ENCODE data around the gene CCL26.
"Not testable (repeated sequence)": the region's sequence is repeated elsewhere in the genome, so short reads cannot be mapped to it uniquely, and the experiment has no call there.

CCL26 gene

GRCh38 chr7:75773958-75774357 is 1.9 kb upstream of the CCL26 start:
- H3K4me1 ChIP-seq (ENCODE audit: control insufficient read depth in 1 of 2, insufficient read depth in 2 of 2, low read length in 2 of 2); H3K27ac ChIP-seq (ENCODE audit: low read depth, low read length); H3K27me3 ChIP-seq (ENCODE audit: control insufficient read depth in 1 of 2, insufficient read depth in 2 of 2, low read length in 2 of 2); H3K36me3 ChIP-seq (ENCODE audit: control insufficient read depth in 1 of 2, insufficient read depth in 2 of 2, low read length in 2 of 2); H3K9ac ChIP-seq (ENCODE audit: low read depth in 1 of 2, low read length in 2 of 2); H3K4me3 ChIP-seq (ENCODE audit: low read depth in 1 of 2, low read length in 2 of 2); H3K9me3 ChIP-seq (ENCODE audit: control insufficient read depth in 1 of 2, low read length in 2 of 2): not testable (repeated sequence)

DNA sequence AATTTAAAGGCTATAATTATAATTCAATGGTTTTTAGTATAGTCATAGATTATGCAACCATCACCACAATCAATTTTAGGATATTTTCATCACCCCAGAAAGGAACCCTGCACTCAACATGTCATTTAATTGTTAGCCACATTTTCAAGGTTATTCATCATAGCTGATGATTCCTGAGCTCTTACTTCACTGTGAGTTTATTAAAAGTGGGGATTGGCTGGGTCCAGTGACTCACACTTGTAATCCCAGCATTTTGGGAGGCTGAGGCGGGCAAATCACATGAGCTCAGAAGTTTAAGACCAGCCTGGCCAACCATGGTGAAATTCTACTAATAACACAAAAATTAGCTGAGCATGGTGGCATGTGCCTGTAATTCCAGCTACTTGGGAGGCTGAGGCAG is 787 bp downstream of the CCL26 start:
- no peaks in the 10 kb centered on the region for H3K36me3 ChIP-seq (ENCODE audit: control insufficient read depth in 1 of 2, insufficient read depth in 2 of 2, low read length in 2 of 2)
- no peak overlapping the region for H3K9ac ChIP-seq (ENCODE audit: low read depth in 1 of 2, low read length in 2 of 2)
- no peak overlapping the region for H3K27ac ChIP-seq (ENCODE audit: low read depth, low read length)
- H3K4me3 ChIP-seq (ENCODE audit: low read depth in 1 of 2, low read length in 2 of 2): no peak overlapping the region
- H3K4me1 ChIP-seq (ENCODE audit: control insufficient read depth in 1 of 2, insufficient read depth in 2 of 2, low read length in 2 of 2): peaks cover 0 to 5% of the 10 kb centered on the region in 2 donors
- no peaks in the 10 kb centered on the region for H3K27me3 ChIP-seq (ENCODE audit: control insufficient read depth in 1 of 2, insufficient read depth in 2 of 2, low read length in 2 of 2)
- no peaks in the 10 kb centered on the region for H3K9me3 ChIP-seq (ENCODE audit: control insufficient read depth in 1 of 2, low read length in 2 of 2)

GRCh38 chr7:75762350-75762917 is 9.6 kb downstream of the CCL26 start:
- H3K9me3 ChIP-seq (ENCODE audit: control insufficient read depth in 1 of 2, low read length in 2 of 2): no peaks in the 10 kb centered on the region
- H3K4me3 ChIP-seq (ENCODE audit: low read depth in 1 of 2, low read length in 2 of 2): no peak overlapping the region
- H3K9ac ChIP-seq (ENCODE audit: low read depth in 1 of 2, low read length in 2 of 2): no peak overlapping the region
- peaks cover 0 to 3% of the 10 kb centered on the region in 2 donors for H3K4me1 ChIP-seq (ENCODE audit: control insufficient read depth in 1 of 2, insufficient read depth in 2 of 2, low read length in 2 of 2)
- H3K27ac ChIP-seq (ENCODE audit: low read depth, low read length): no peak overlapping the region
- no peaks in the 10 kb centered on the region for H3K36me3 ChIP-seq (ENCODE audit: control insufficient read depth in 1 of 2, insufficient read depth in 2 of 2, low read length in 2 of 2)
- no peaks in the 10 kb centered on the region for H3K27me3 ChIP-seq (ENCODE audit: control insufficient read depth in 1 of 2, insufficient read depth in 2 of 2, low read length in 2 of 2)

- not testable (repeated sequence) for H3K4me3 ChIP-seq (ENCODE audit: low read depth in 1 of 2, low read length in 2 of 2); H3K9ac ChIP-seq (ENCODE audit: low read depth in 1 of 2, low read length in 2 of 2); H3K4me1 ChIP-seq (ENCODE audit: control insufficient read depth in 1 of 2, insufficient read depth in 2 of 2, low read length in 2 of 2); H3K27ac ChIP-seq (ENCODE audit: low read depth, low read length); H3K9me3 ChIP-seq (ENCODE audit: control insufficient read depth in 1 of 2, low read length in 2 of 2); H3K36me3 ChIP-seq (ENCODE audit: control insufficient read depth in 1 of 2, insufficient read depth in 2 of 2, low read length in 2 of 2); H3K27me3 ChIP-seq (ENCODE audit: control insufficient read depth in 1 of 2, insufficient read depth in 2 of 2, low read length in 2 of 2)
Measured at GRCh38 chr7:75761801-75762200, 10.2 kb downstream of the CCL26 start.

- Histone ChIP-seq H3K36me3 (ENCODE audit: control insufficient read depth in 1 of 2, insufficient read depth in 2 of 2, low read length in 2 of 2) (no peaks in the 10 kb centered on the region), H3K4me1 (ENCODE audit: control insufficient read depth in 1 of 2, insufficient read depth in 2 of 2, low read length in 2 of 2) (peaks cover 0 to 3% of the 10 kb centered on the region in 2 donors), H3K27me3 (ENCODE audit: control insufficient read depth in 1 of 2, insufficient read depth in 2 of 2, low read length in 2 of 2) (no peaks in the 10 kb centered on the region), H3K9ac (ENCODE audit: low read depth in 1 of 2, low read length in 2 of 2) (no peak overlapping the region), H3K9me3 (ENCODE audit: control insufficient read depth in 1 of 2, low read length in 2 of 2) (no peaks in the 10 kb centered on the region), H3K4me3 (ENCODE audit: low read depth in 1 of 2, low read length in 2 of 2) (no peak overlapping the region), H3K27ac (ENCODE audit: low read depth, low read length) (no peak overlapping the region)
Measured at GRCh38 chr7:75758491-75758890, 13.5 kb downstream of the CCL26 start.

GRCh38 chr7:75757860-75758259 is 14.2 kb downstream of the CCL26 start:
- Histone ChIP-seq H3K27ac (ENCODE audit: low read depth, low read length) (no peak overlapping the region), H3K9ac (ENCODE audit: low read depth in 1 of 2, low read length in 2 of 2) (no peak overlapping the region), H3K4me1 (ENCODE audit: control insufficient read depth in 1 of 2, insufficient read depth in 2 of 2, low read length in 2 of 2) (peaks cover 0 to 3% of the 10 kb centered on the region in 2 donors), H3K27me3 (ENCODE audit: control insufficient read depth in 1 of 2, insufficient read depth in 2 of 2, low read length in 2 of 2) (no peaks in the 10 kb centered on the region), H3K4me3 (ENCODE audit: low read depth in 1 of 2, low read length in 2 of 2) (no peak overlapping the region), H3K9me3 (ENCODE audit: control insufficient read depth in 1 of 2, low read length in 2 of 2) (no peaks in the 10 kb centered on the region), H3K36me3 (ENCODE audit: control insufficient read depth in 1 of 2, insufficient read depth in 2 of 2, low read length in 2 of 2) (no peaks in the 10 kb centered on the region)

DNA sequence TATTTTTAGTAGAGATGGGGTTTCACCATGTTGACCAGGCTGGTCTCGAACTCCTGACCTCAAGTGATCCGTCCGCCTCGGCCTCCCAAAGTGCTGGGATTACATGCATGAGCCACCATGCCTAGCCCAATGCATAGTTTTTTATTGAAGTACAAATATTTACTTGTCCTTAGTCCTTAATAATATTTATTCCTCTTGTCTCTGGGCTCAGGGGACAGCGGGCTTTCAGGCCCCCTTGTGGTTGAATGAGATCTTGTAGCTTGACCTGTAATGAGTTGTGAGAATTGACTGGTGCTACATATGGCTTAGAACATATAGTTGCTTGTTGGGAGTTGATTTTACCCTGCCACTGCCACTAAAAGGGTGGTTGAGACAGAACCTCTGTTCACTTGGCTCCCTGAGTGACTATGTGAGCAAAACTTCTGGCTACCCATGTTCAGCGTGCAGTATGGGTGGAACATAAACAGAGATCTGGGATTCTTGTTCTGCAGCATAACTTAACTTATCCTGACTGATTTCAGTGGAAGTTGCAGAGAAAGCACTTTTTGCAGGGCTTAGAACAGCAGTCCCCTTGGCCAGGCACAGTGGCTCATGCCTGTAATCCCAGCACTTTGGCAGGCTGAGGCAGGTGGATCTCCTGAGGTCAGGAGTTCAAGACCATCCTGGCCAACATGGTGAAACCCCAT is 14.9 kb downstream of the CCL26 start:
- no peak overlapping the region for H3K9ac ChIP-seq (ENCODE audit: low read depth in 1 of 2, low read length in 2 of 2)
- H3K4me3 ChIP-seq (ENCODE audit: low read depth in 1 of 2, low read length in 2 of 2): no peak overlapping the region

DNA sequence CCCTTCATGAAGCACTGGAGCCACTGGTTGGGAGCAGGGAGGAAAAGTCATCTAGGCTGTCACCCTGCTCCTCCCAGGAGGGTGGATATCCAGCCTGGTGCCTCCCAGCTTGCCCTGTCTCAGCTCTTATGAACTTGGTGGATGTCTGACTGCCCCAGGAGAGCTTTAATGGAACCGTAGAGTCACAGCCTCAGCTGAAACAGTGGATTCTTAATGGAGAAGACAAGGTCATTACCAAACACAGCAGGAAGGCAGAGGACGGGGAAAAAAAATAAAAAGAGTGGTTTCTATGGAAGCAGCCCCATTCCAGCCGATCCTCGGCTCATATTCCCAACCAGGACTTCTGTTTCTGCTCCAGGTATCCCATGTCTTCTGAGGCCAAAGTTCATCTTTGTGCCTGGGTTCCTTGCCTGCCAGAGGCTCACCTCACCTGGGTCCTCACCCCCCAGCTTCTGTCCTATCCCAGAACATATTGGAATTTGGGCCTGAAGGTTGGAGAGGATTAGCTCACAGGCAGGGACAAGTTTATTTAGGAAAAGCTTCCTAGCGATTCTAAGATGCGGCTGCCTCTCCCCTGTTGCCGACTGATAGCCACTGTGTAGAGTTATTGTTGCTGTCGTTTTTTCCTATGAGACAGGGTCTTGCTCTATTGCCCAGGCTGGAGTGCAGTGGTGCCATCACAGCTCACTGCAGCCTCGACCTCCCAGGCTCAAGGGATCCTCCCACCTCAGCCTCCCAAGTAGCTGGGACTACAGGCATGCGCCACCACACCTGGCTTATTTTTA is 15.6 kb downstream of the CCL26 start:
- no peaks in the 10 kb centered on the region for H3K36me3 ChIP-seq (ENCODE audit: control insufficient read depth in 1 of 2, insufficient read depth in 2 of 2, low read length in 2 of 2)
- H3K4me3 ChIP-seq (ENCODE audit: low read depth in 1 of 2, low read length in 2 of 2): no peak overlapping the region

More for the DNA sequence above, 14.9 kb downstream of the CCL26 start:
- H3K36me3 ChIP-seq (ENCODE audit: control insufficient read depth in 1 of 2, insufficient read depth in 2 of 2, low read length in 2 of 2): no peaks in the 10 kb centered on the region
- peaks cover 0 to under 1% of the 10 kb centered on the region in 2 donors for H3K4me1 ChIP-seq (ENCODE audit: control insufficient read depth in 1 of 2, insufficient read depth in 2 of 2, low read length in 2 of 2)
- H3K9me3 ChIP-seq (ENCODE audit: control insufficient read depth in 1 of 2, low read length in 2 of 2): no peaks in the 10 kb centered on the region
- H3K27me3 ChIP-seq (ENCODE audit: control insufficient read depth in 1 of 2, insufficient read depth in 2 of 2, low read length in 2 of 2): no peaks in the 10 kb centered on the region
- no peak overlapping the region for H3K27ac ChIP-seq (ENCODE audit: low read depth, low read length)

DNA sequence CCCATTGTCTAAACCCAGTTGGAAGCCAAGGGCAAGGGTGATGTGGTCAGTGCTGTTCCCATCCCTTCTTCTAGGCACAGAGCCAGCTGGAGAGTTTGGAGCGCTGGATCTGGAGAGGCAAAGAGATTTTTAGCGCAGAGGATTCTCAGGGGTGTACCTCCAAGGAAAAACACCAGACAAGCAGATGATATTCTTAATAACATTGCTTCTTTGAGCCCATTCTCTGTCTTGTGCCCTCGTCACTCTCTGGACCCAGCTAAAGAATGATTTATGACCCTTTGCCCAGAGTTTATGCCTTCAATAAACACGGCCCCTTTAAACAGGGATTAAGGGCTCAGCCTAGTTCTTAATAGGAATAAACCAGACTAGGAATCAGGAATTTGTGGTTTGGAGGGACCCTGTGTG is 28.6 kb downstream of the CCL26 start:
- no peak overlapping the region for H3K27ac ChIP-seq (ENCODE audit: low read depth, low read length)

More for the DNA sequence above, 15.6 kb downstream of the CCL26 start:
- Histone ChIP-seq H3K4me1 (ENCODE audit: control insufficient read depth in 1 of 2, insufficient read depth in 2 of 2, low read length in 2 of 2) (no peaks in the 10 kb centered on the region), H3K27me3 (ENCODE audit: control insufficient read depth in 1 of 2, insufficient read depth in 2 of 2, low read length in 2 of 2) (no peaks in the 10 kb centered on the region), H3K9ac (ENCODE audit: low read depth in 1 of 2, low read length in 2 of 2) (no peak overlapping the region), H3K9me3 (ENCODE audit: control insufficient read depth in 1 of 2, low read length in 2 of 2) (no peaks in the 10 kb centered on the region), H3K27ac (ENCODE audit: low read depth, low read length) (no peak overlapping the region)

GRCh38 chr7:75740846-75741497 is 31.0 kb downstream of the CCL26 start:
- Histone ChIP-seq H3K9me3 (ENCODE audit: control insufficient read depth in 1 of 2, low read length in 2 of 2) (no peaks in the 10 kb centered on the region), H3K9ac (ENCODE audit: low read depth in 1 of 2, low read length in 2 of 2) (no peak overlapping the region), H3K4me1 (ENCODE audit: control insufficient read depth in 1 of 2, insufficient read depth in 2 of 2, low read length in 2 of 2) (peaks cover 19 to 26% of the 10 kb centered on the region in 2 donors), H3K4me3 (ENCODE audit: low read depth in 1 of 2, low read length in 2 of 2) (peak overlapping the region in 1 of 2 donors; percentile 48), H3K27me3 (ENCODE audit: control insufficient read depth in 1 of 2, insufficient read depth in 2 of 2, low read length in 2 of 2) (no peaks in the 10 kb centered on the region), H3K27ac (ENCODE audit: low read depth, low read length) (no peak overlapping the region), H3K36me3 (ENCODE audit: control insufficient read depth in 1 of 2, insufficient read depth in 2 of 2, low read length in 2 of 2) (no peaks in the 10 kb centered on the region)

More for the DNA sequence above, 28.6 kb downstream of the CCL26 start:
- H3K36me3 ChIP-seq (ENCODE audit: control insufficient read depth in 1 of 2, insufficient read depth in 2 of 2, low read length in 2 of 2): no peaks in the 10 kb centered on the region
- H3K27me3 ChIP-seq (ENCODE audit: control insufficient read depth in 1 of 2, insufficient read depth in 2 of 2, low read length in 2 of 2): no peaks in the 10 kb centered on the region
- H3K9me3 ChIP-seq (ENCODE audit: control insufficient read depth in 1 of 2, low read length in 2 of 2): no peaks in the 10 kb centered on the region
- H3K4me1 ChIP-seq (ENCODE audit: control insufficient read depth in 1 of 2, insufficient read depth in 2 of 2, low read length in 2 of 2): peaks cover 10 to 19% of the 10 kb centered on the region in 2 donors
- no peak overlapping the region for H3K4me3 ChIP-seq (ENCODE audit: low read depth in 1 of 2, low read length in 2 of 2)
- no peak overlapping the region for H3K9ac ChIP-seq (ENCODE audit: low read depth in 1 of 2, low read length in 2 of 2)

All from duodenal mucosa (tissue), 2 donors.